ENCODE results near the gene CCDC28A.

The CCDC28A gene

DNA sequence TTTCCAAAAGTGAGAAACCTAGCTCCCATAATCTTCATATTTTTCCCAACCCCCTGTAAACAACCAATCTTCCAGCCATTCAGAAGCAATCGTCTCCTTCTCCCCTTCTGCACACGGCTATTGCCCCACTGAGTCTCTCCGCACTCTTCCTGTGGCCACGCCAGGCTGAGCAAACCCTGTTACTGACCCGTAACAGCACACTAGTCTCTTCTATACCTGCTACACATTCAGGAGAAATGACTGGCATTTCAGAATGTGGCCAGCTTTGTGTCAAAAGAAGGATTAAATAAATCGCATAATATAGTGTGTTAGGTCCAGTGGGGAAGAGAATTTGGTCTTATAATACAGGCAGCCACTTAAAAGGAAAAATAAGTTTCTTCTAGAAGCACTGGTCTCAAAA, 63.7 kb downstream of the CCDC28A start:
- no peak overlapping the region for H3K27ac ChIP-seq
- H3K36me3 ChIP-seq: no peaks in the 10 kb centered on the region
- no peaks in the 10 kb centered on the region for H3K4me1 ChIP-seq (ENCODE audit: control insufficient read depth in 1 of 2, insufficient read depth in 1 of 2, low read depth in 1 of 2, low read length in 1 of 2)
- H3K4me3 ChIP-seq (ENCODE audit: low read depth in 1 of 2, low read length in 1 of 2): no peak overlapping the region
- H3K9me3 ChIP-seq: no peaks in the 10 kb centered on the region
- TF ChIP-seq, protein P1, sequence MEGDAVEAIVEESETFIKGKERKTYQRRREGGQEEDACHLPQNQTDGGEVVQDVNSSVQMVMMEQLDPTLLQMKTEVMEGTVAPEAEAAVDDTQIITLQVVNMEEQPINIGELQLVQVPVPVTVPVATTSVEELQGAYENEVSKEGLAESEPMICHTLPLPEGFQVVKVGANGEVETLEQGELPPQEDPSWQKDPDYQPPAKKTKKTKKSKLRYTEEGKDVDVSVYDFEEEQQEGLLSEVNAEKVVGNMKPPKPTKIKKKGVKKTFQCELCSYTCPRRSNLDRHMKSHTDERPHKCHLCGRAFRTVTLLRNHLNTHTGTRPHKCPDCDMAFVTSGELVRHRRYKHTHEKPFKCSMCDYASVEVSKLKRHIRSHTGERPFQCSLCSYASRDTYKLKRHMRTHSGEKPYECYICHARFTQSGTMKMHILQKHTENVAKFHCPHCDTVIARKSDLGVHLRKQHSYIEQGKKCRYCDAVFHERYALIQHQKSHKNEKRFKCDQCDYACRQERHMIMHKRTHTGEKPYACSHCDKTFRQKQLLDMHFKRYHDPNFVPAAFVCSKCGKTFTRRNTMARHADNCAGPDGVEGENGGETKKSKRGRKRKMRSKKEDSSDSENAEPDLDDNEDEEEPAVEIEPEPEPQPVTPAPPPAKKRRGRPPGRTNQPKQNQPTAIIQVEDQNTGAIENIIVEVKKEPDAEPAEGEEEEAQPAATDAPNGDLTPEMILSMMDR (IDR thresholded peaks at IDR 0.05): no peak
- no peaks in the 10 kb centered on the region for H3K27me3 ChIP-seq
